Ishikawa (cell line): ENCODE measurements around the gene BRCA1.

ENCODE experiments used
- CEBPB ChIP-seq: IDR thresholded peaks from 2 replicates; pipeline ENCODE4 v1.6.1; 2012
- CREB1 ChIP-seq: IDR thresholded peaks from 2 replicates; pipeline ENCODE4 v1.6.1; 2012; ENCODE audit warnings: low read depth
- EGR1 ChIP-seq: IDR thresholded peaks from 2 replicates; pipeline ENCODE4 v1.6.1; 2012
- EP300 ChIP-seq: IDR thresholded peaks from 2 replicates; pipeline ENCODE4 v1.6.1; 2012; ENCODE audit warnings: borderline replicate concordance
- FOXM1 ChIP-seq: IDR thresholded peaks from 2 replicates; pipeline ENCODE4 v1.6.1; 2012; ENCODE audit warnings: low read depth, borderline replicate concordance
- MAX ChIP-seq: IDR thresholded peaks from 2 replicates; pipeline ENCODE4 v1.6.1; 2012
- NFIC ChIP-seq: IDR thresholded peaks from 2 replicates; pipeline ENCODE4 v1.6.1; 2012
- RAD21 ChIP-seq: IDR thresholded peaks from 2 replicates; pipeline ENCODE4 v1.6.1; 2012; ENCODE audit warnings: low read depth
- TAF1 ChIP-seq: IDR thresholded peaks from 2 replicates; pipeline ENCODE4 v1.6.1; 2012; ENCODE audit warnings: low read depth, mild to moderate bottlenecking
- TCF12 ChIP-seq: IDR thresholded peaks from 2 replicates; pipeline ENCODE4 v1.6.1; 2012; ENCODE audit warnings: low read depth
- TEAD4 ChIP-seq: IDR thresholded peaks from 2 replicates; pipeline ENCODE4 v1.6.1; 2012
- USF1 ChIP-seq: IDR thresholded peaks from 2 replicates; pipeline ENCODE4 v1.6.1; 2012
- YY1 ChIP-seq: IDR thresholded peaks from 2 replicates; pipeline ENCODE4 v1.6.1; 2012; ENCODE audit warnings: low read depth
- ZBTB7A ChIP-seq: IDR thresholded peaks from 2 replicates; pipeline ENCODE4 v1.6.1; 2012; ENCODE audit warnings: low read depth
- TF ChIP-seq, protein P1 (sequence below): IDR thresholded peaks from 2 replicates; pipeline ENCODE4 v1.6.1; 2012; ENCODE audit warnings: low read depth, mild to moderate bottlenecking

BRCA1 gene

GRCh38 chr17:43020030-43020621, 105.0 kb downstream of the BRCA1 start:
- TF ChIP-seq EGR1 (no peak), RAD21 (no peak), YY1 (no peak), ZBTB7A (no peak), FOXM1 (no peak), USF1 (no peak), TEAD4 (no peak), TAF1 (no peak)
- TF ChIP-seq, protein P1, sequence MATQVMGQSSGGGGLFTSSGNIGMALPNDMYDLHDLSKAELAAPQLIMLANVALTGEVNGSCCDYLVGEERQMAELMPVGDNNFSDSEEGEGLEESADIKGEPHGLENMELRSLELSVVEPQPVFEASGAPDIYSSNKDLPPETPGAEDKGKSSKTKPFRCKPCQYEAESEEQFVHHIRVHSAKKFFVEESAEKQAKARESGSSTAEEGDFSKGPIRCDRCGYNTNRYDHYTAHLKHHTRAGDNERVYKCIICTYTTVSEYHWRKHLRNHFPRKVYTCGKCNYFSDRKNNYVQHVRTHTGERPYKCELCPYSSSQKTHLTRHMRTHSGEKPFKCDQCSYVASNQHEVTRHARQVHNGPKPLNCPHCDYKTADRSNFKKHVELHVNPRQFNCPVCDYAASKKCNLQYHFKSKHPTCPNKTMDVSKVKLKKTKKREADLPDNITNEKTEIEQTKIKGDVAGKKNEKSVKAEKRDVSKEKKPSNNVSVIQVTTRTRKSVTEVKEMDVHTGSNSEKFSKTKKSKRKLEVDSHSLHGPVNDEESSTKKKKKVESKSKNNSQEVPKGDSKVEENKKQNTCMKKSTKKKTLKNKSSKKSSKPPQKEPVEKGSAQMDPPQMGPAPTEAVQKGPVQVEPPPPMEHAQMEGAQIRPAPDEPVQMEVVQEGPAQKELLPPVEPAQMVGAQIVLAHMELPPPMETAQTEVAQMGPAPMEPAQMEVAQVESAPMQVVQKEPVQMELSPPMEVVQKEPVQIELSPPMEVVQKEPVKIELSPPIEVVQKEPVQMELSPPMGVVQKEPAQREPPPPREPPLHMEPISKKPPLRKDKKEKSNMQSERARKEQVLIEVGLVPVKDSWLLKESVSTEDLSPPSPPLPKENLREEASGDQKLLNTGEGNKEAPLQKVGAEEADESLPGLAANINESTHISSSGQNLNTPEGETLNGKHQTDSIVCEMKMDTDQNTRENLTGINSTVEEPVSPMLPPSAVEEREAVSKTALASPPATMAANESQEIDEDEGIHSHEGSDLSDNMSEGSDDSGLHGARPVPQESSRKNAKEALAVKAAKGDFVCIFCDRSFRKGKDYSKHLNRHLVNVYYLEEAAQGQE, result no peak

DNA sequence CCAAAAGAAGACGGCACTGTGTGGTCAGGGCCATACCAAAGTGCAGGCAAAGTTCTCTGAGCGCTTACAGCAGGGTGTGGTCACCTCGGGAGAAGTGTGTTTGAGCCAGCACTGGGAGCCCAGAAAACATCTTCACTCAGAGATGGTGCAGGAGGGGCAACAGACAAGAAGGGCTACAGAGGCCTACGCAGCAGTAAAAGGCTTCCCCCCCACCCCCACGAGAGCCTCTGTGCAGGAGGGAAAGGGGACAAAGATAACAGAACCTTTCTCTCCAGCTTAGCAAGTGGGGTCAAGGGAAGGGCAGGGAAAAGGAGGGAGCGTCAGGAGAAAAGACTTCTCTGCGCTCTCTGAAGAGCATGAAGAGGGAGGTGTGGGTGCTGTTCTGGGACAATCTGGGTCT, 105.7 kb downstream of the BRCA1 start:
- TF ChIP-seq TEAD4 (no peak), EP300 (no peak), TAF1 (no peak), USF1 (no peak), YY1 (no peak), EGR1 (no peak), ZBTB7A (no peak), CEBPB (no peak), FOXM1 (no peak), TCF12 (no peak), CREB1 (no peak), RAD21 (no peak), MAX (no peak)
- TF ChIP-seq, protein P1, result no peak

DNA sequence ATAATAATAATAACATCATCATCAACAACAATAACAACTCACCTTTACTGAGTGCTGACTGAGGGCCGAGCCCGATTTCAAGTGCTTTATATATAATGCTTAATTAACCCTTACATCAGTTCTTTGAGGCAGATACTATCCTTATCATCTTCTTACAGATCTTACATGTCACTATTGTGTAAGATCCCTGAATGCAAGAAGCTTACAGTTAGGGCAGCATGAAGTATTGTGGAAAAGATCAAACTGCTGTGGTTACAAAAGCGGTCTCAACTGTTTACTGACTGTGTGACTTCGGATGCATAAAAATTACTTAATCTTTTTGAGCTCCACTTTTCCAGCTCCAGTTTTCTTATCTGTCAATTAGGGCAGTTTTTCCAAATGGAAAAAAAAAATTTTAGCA, 106.2 kb downstream of the BRCA1 start:
- no peak for TF ChIP-seq USF1
- TF ChIP-seq RAD21, result no peak
- no peak for TF ChIP-seq CREB1
- TF ChIP-seq TAF1, result no peak
- no peak for TF ChIP-seq NFIC
- no peak for TF ChIP-seq FOXM1
- no peak for TF ChIP-seq CEBPB
- TF ChIP-seq TCF12, result no peak
- no peak for TF ChIP-seq EP300
- TF ChIP-seq, protein P1, result no peak
- no peak for TF ChIP-seq TEAD4
- no peak for TF ChIP-seq MAX
- TF ChIP-seq YY1, result no peak

- no peak for TF ChIP-seq RAD21
- TF ChIP-seq USF1, result no peak
- no peak for TF ChIP-seq EGR1
- no peak for TF ChIP-seq TEAD4
- no peak for TF ChIP-seq TCF12
- no peak for TF ChIP-seq FOXM1
- no peak for TF ChIP-seq YY1
- TF ChIP-seq NFIC, result no peak
- no peak for TF ChIP-seq CREB1
- TF ChIP-seq CEBPB, result no peak
These were observed 106.9 kb downstream of the BRCA1 start for GRCh38 chr17:43018008-43018853.
